Breast epithelium (tissue), 4 donors: ENCODE data around the gene HRK. TPM values are rescaled to one million over a fixed set of nuclear protein-coding genes. Genes with fewer than 3 reads are reported as not detected.

ENCODE experiments used
- DNase-seq, 2 donors: peaks; one replicate each; pipeline ENCODE4 v3.0.0-alpha.2; 2019; ENCODE audit warnings: low spot score in 2 of 2
- H3K27ac ChIP-seq, 2 donors: fragments of 200-600 bp; sonication (generic) in 1 of 2; one replicate each; pipeline ENCODE4 v1.5.1; 2016 to 2019; ENCODE audit warnings: mild to moderate bottlenecking in 1 of 2
- H3K27me3 ChIP-seq, 2 donors: fragments of 200-600 bp; sonication (generic) in 1 of 2; one replicate each; pipeline versions ENCODE4 v1.5.1 to v1.6.0; 2017 to 2019; ENCODE audit warnings: control low read depth in 1 of 2, mild to moderate bottlenecking in 1 of 2
- H3K36me3 ChIP-seq: fragments of 200-600 bp; one replicate; pipeline ENCODE4 v1.5.1; 2019
- H3K4me1 ChIP-seq, 2 donors: fragments of 200-600 bp; sonication (generic); one replicate each; pipeline ENCODE4 v1.5.1; 2016 to 2019; ENCODE audit warnings: control low read depth in 1 of 2
- H3K4me3 ChIP-seq, 3 donors: fragments of 200-600 bp; sonication (generic); 1 replicate in 2 of 3; 2 replicates in 1 of 3; pipeline ENCODE4 v1.5.1; 2016 to 2019; ENCODE audit warnings: mild to moderate bottlenecking in 3 of 3, moderate library complexity in 2 of 3
- H3K9me3 ChIP-seq, 2 donors: fragments of 200-600 bp; sonication (generic) in 1 of 2; one replicate each; pipeline ENCODE4 v1.5.1; 2016 to 2019; ENCODE audit warnings: control low read depth in 1 of 2
- POLR2A ChIP-seq: fragments of 450-650 bp; IDR thresholded peaks from one replicate; pipeline ENCODE4 v1.6.1; 2016; ENCODE audit warnings: antibody characterized with exemption, mild to moderate bottlenecking, moderate library complexity
- POLR2AphosphoS5 ChIP-seq, 3 donors: sonication (generic); formaldehyde crosslinking; IDR thresholded peaks; one replicate each; pipeline ENCODE4 v1.6.1; 2017; ENCODE audit warnings: antibody characterized with exemption in 3 of 3
- intact Hi-C: fragments of 100-400 bp; cut with DNase I; formaldehyde crosslinking; loops from one replicate; pipeline ENCODE4 v1.15.1; 2023; ENCODE audit warnings: low total_unique reads
- total RNA-seq, 3 donors: library from RNA; depleted of rRNA; stranded (reverse); fragments of >200 nt; gene quantifications; one replicate each; pipeline ENCODE4 v1.1.0, GENCODE V29; 2016
- TF ChIP-seq, protein P1 (sequence below), 3 donors: fragments of 450-650 bp; IDR thresholded peaks; one replicate each; pipeline ENCODE4 v1.5.1; 2016 to 2017; ENCODE audit warnings: antibody characterized with exemption in 3 of 3, mild to moderate bottlenecking in 3 of 3, moderate library complexity in 3 of 3

HRK gene
- total RNA-seq, 3 donors from 2014 or later = 0.15 to 0.33 (median 0.16) TPM

GRCh38 chr12:116874324-116874995 is 6.8 kb downstream of the HRK start:
- H3K4me1 ChIP-seq = peaks cover 0 to 12% of the 10 kb centered on the region in 2 donors
- intact Hi-C loops = no loop called here
- no peak for DNase-seq
- peaks cover 2 to 59% of the 10 kb centered on the region in 2 donors for H3K27me3 ChIP-seq
- peaks cover 7 to 8% of the 10 kb centered on the region in 2 donors for H3K9me3 ChIP-seq
- no peak overlapping the region for H3K4me3 ChIP-seq
- no peak overlapping the region for H3K27ac ChIP-seq
- TF ChIP-seq POLR2AphosphoS5 (IDR thresholded peaks at IDR 0.05) (no peak), POLR2A (no peak)
- TF ChIP-seq, protein P1, sequence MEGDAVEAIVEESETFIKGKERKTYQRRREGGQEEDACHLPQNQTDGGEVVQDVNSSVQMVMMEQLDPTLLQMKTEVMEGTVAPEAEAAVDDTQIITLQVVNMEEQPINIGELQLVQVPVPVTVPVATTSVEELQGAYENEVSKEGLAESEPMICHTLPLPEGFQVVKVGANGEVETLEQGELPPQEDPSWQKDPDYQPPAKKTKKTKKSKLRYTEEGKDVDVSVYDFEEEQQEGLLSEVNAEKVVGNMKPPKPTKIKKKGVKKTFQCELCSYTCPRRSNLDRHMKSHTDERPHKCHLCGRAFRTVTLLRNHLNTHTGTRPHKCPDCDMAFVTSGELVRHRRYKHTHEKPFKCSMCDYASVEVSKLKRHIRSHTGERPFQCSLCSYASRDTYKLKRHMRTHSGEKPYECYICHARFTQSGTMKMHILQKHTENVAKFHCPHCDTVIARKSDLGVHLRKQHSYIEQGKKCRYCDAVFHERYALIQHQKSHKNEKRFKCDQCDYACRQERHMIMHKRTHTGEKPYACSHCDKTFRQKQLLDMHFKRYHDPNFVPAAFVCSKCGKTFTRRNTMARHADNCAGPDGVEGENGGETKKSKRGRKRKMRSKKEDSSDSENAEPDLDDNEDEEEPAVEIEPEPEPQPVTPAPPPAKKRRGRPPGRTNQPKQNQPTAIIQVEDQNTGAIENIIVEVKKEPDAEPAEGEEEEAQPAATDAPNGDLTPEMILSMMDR (IDR thresholded peaks at IDR 0.05) = no peak
- H3K36me3 ChIP-seq = no peaks in the 10 kb centered on the region

- intact Hi-C loops = no loop called here
- peaks cover 0 to 17% of the 10 kb centered on the region in 2 donors for H3K27me3 ChIP-seq
- no peak overlapping the region for H3K4me3 ChIP-seq
- no peaks in the 10 kb centered on the region for H3K36me3 ChIP-seq
- DNase-seq = no peak
- H3K4me1 ChIP-seq = no peaks in the 10 kb centered on the region
- TF ChIP-seq POLR2AphosphoS5 (IDR thresholded peaks at IDR 0.05) (no peak), POLR2A (no peak)
- H3K9me3 ChIP-seq = peaks cover 7 to 8% of the 10 kb centered on the region in 2 donors
- H3K27ac ChIP-seq = no peak overlapping the region
Measured at GRCh38 chr12:116870306-116870705, 10.9 kb downstream of the HRK start.

DNA sequence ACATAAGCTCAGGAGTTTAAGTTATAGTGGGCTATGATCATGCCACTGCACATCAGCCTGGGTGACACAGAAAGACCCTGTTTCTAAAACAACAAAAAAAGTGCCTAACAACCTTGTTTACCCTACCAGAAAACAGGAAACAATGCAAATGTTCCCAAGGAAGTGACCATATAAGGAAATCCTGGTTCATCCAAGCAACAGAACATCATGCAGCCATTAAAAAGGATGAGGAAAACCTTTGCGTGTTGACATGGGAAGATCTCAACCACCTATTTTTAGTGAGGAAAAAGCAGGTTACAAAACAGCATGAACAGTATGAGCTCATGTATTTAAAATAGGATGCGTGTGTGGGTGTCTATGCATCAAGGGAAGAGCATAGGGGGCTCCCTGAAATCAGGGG is 13.7 kb downstream of the HRK start:
- H3K27ac ChIP-seq = no peak overlapping the region
- H3K4me1 ChIP-seq = no peaks in the 10 kb centered on the region
- TF ChIP-seq POLR2AphosphoS5 (IDR thresholded peaks at IDR 0.05) (no peak), POLR2A (no peak)
- TF ChIP-seq, protein P1 (IDR thresholded peaks at IDR 0.05) = no peak
- no peaks in the 10 kb centered on the region for H3K9me3 ChIP-seq
- no peak for DNase-seq
- H3K36me3 ChIP-seq = no peaks in the 10 kb centered on the region
- H3K4me3 ChIP-seq = no peak overlapping the region
- no peaks in the 10 kb centered on the region for H3K27me3 ChIP-seq
- intact Hi-C loops = no loop called here

- DNase-seq = no peak
- intact Hi-C loops = no loop called here
- Histone ChIP-seq H3K4me3 (no peak overlapping the region), H3K27ac (no peak overlapping the region), H3K4me1 (no peaks in the 10 kb centered on the region), H3K9me3 (no peaks in the 10 kb centered on the region), H3K36me3 (no peaks in the 10 kb centered on the region), H3K27me3 (no peaks in the 10 kb centered on the region)
- TF ChIP-seq, protein P1 (IDR thresholded peaks at IDR 0.05) = no peak
- no peak for TF ChIP-seq POLR2A
- no peak for TF ChIP-seq POLR2AphosphoS5 (IDR thresholded peaks at IDR 0.05)
Measured at GRCh38 chr12:116864371-116865160, 16.7 kb downstream of the HRK start.

GRCh38 chr12:116863275-116863767 is 17.9 kb downstream of the HRK start:
- H3K9me3 ChIP-seq = no peaks in the 10 kb centered on the region
- no peaks in the 10 kb centered on the region for H3K27me3 ChIP-seq
- H3K36me3 ChIP-seq = no peaks in the 10 kb centered on the region
- no peak overlapping the region for H3K27ac ChIP-seq
- no peaks in the 10 kb centered on the region for H3K4me1 ChIP-seq
- no peak overlapping the region for H3K4me3 ChIP-seq
- intact Hi-C loops = no loop called here
- no peak for DNase-seq
- no peak for TF ChIP-seq POLR2AphosphoS5 (IDR thresholded peaks at IDR 0.05)
- TF ChIP-seq POLR2A = no peak
- TF ChIP-seq, protein P1 (IDR thresholded peaks at IDR 0.05) = no peak
